Esophagus mucosa (tissue), 1 donor: ENCODE data around the gene SARS2. TPM values are rescaled to one million over a fixed set of nuclear protein-coding genes. Genes with fewer than 3 reads are reported as not detected.
"Not testable (repeated sequence)": the region's sequence is repeated elsewhere in the genome, so short reads cannot be mapped to it uniquely, and the experiment has no call there.

Experiments
- ATAC-seq: fragments of 200-7000 bp; cut with Tn5 transposase; one replicate; pipeline ENCODE4 v1.9.1; 2020
- total RNA-seq: library from RNA; stranded (reverse); gene quantifications from one replicate; pipeline ENCODE4 v1.2.4, GENCODE V29; 2023
- donor health status: DM: yes; HTN: yes; CAD: no.

SARS2 gene
- total RNA-seq, 1 donor from 2014 or later, result 24.1 TPM

DNA sequence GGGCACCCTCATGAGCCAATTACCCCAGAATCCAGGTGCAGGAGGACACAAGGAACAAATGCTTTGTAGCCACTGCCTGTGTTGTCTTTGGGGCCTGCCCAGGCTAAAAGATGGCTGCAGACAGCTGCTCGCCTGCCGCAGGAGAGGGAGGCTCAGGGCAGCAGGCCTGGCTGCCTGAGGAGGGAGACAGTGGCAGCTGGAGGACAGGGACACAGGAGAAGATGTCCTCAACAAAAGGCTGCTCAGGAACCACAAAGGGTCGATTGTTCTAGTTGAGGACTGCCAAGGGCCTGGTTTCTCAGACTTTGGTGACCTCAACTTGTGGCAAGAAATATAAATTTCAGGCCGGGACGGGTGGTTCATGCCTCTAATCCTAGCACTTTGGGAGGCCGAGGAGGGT, 38.8 kb downstream of the SARS2 start:
- no peak for ATAC-seq

DNA sequence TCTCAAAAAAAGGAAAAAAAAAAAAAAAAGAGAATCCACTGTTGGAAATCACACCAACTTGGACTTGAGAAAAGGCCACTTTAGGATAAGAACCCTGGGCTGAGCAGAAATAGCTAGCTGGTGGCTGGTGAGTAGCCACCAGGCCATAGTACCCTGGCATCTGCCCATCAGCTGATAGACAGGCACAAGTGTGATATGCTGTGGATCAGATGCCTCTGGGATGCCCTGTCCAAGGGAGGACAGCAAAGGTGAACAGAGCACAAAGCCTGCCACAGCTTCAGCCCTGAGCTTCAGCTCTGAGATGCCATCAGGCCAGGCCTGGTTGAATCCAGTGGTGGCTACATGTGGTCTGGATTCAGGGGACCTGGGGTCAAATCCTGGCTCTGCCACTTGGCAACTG, 39.9 kb downstream of the SARS2 start:
- no peak for ATAC-seq

GRCh38 chr19:38889803-38890202, 40.8 kb downstream of the SARS2 start:
- no peak for ATAC-seq

GRCh38 chr19:38888876-38889275, 41.7 kb downstream of the SARS2 start:
- ATAC-seq, result no peak

DNA sequence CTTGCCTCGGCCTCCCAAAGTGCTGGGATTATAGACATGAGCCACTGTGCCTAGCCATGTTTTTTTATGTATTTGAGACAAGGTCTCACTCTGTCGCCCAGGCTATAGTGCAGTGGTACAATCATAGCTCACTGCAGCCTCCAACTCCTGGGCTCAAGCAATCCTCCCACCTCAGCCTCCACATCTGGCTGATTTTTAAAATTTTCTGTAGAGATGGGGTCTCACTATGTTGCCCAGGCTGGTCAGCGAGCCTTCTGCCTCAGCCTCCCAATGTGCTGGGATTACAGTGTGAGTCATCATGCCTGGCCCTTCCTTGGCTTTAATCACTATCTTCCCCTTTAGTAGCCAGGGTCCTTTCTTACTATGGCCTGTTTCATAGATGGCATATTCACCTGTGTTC, 45.9 kb downstream of the SARS2 start:
- not testable (repeated sequence) for ATAC-seq

- no peak for ATAC-seq
Observed at GRCh38 chr19:38883286-38883685, 47.3 kb downstream of the SARS2 start.

GRCh38 chr19:38880882-38881609, 49.5 kb downstream of the SARS2 start:
- no peak for ATAC-seq

GRCh38 chr19:38880076-38880881, 50.3 kb downstream of the SARS2 start:
- ATAC-seq, result no peak

DNA sequence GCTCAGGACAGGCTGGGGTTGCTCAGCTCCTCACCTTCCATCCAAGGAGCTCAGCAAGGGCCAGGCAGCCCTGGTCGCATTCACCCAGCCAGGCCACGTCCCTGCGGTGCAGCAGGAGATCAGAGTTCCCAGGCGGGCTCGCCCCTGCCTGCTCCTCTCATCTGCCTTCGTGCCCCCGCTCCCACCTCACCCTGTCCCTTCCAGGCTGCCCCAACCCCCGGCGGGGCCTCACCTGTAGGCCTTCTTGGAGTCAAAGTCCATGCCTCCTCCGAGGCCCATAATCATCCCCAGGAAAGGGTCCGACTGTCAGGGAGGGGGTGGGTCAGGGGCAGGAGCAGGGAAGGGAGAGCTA, 51.2 kb downstream of the SARS2 start:
- ATAC-seq, result peak; percentile 3

DNA sequence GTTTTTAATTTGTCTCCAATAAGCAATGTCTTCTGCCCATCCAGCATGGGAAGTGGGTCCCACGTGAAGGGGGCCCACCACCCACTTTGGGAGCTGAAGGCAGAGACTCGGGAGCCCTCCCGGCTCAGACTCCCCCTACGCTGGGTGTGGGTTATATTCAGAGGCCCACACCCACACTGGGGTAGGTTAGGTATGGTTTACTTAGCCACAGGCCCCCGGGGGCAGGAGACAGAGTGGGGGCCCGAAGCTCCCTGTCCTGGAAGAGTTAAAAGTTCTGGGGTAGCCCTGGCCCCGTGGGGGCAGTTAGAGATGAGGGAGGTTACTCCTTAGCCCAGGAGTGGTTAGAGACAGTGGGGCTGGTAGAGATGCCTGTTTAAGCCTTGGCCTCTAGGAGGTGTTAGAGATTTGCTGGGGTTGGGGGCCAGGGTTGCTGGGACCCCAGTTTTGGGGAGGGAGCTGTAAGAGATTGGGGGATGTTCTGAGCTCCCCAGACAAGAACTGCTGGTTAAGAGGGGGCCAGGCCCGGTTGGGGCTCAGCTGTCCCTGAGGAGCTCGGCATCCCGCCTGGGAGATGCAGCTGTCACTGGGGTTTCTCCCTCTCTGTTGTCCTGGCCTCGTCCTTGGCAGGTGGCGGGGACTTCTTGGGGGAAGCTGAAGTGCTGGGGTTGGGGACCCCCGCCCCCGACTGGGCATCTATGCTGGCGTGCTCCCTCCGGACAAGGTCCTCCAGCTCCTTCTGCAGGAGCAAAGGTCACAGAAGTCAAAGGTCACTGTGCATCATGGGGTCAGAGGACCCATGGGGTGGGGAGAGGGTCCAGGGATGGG, 51.8 kb downstream of the SARS2 start:
- ATAC-seq, result peak; percentile 3

DNA sequence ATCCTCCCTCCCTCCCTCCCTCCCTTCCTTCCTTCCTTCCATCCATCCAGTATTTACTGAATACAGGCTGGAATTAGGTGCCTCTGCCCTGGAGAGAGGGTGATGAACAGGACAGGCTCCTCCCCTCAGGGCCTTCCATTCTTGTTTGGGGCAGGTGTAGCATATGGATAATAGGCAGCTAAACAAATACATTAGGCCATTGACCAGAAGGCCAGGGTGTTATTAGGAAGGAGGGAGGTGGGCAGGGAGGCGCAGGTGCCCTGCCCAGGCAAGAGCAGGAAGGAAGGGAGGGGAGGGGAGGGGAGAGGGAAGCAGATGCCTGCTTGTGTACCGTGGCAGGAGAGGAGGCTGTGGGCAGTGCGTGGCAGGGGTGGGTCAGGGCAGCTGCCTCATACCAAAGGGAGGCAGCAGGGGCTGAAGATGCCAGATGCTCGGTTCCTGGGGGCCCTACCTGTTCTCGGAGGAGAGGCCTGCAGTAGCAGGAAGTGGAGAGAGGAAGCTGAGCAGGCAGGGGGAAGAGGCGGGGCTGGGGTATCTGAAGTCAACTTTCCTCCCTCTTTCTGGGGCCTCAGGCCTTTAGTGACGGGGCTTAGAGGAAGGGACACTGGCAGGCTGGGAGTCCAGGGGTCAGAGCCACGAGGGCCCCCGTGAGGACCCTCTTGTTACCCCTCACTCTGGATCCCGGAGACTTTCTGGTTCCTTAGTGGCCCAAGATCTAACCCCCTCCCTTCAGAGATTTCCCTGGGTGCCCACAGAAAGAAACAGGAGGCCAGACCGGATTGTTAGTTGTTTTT, 52.6 kb downstream of the SARS2 start, which contains the start of gene RINL:
RINL (minus strand) TSS at position 495 of the 794 bp plus-strand sequence. CDS start 1,533 bp downstream, outside the sequence.
- peak; percentile 41 for ATAC-seq

- ATAC-seq, result no peak
Observed at GRCh38 chr19:38875656-38876395, 54.7 kb downstream of the SARS2 start.

GRCh38 chr19:38873400-38873799, 57.2 kb downstream of the SARS2 start:
- ATAC-seq, result not testable (repeated sequence)

- ATAC-seq, result peak; percentile 1
Observed at GRCh38 chr19:38870612-38871011, 60.0 kb downstream of the SARS2 start.

DNA sequence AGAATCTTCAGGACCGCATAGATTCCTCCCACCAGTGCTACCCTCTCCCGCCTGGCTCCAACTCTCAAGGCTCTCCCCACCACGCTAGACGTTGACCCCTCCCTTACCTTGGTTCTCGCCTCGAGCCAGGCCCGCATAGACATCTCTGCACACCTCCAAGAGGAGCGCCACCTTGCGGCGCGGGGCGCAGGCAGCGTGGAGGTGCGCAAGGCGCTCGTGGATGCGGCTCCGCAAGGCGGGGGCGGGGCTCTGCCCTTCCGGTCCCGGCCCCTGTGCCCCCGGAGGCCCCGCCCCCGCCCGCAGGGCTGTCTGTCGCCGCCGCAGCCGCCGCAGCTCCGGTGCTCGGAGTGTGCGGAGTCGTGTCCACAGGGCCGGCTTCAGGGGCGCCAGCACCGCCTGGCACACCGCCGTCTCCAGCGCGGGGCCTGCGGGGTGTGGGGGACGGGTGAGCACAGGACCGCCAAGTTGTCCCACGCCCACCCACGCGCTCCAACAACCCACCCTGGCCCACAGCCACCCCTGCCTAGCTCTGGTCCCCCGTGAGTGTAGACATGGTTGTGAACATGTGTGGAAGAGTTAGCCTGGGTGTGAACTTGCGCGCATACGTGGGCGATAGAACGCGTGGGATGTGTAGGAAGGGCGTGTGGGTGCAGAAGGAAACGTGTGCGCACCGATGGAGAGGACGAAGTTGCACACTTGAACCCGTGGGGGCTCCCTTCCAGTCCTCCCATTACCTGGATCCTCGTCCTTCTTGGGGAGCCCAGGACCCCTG, 60.5 kb downstream of the SARS2 start:
- peak; percentile 83 for ATAC-seq

- peak; percentile 26 for ATAC-seq
Observed at GRCh38 chr19:38869160-38869835, 61.3 kb downstream of the SARS2 start.

GRCh38 chr19:38868551-38868950, 62.0 kb downstream of the SARS2 start:
- ATAC-seq, result no peak

- ATAC-seq, result no peak
Observed at GRCh38 chr19:38867171-38867780, 63.3 kb downstream of the SARS2 start.
